Measurements from ENCODE around the gene GRAP2. TPM values are rescaled to one million over a fixed set of nuclear protein-coding genes. Genes with fewer than 3 reads are reported as not detected.

The GRAP2 gene
- total and polyA plus RNA-seq, 2 donors (not counting 3 experiments of a cell fraction or from before 2014, with no cell fraction given) = 0.04 TPM; not detected in 1

DNA sequence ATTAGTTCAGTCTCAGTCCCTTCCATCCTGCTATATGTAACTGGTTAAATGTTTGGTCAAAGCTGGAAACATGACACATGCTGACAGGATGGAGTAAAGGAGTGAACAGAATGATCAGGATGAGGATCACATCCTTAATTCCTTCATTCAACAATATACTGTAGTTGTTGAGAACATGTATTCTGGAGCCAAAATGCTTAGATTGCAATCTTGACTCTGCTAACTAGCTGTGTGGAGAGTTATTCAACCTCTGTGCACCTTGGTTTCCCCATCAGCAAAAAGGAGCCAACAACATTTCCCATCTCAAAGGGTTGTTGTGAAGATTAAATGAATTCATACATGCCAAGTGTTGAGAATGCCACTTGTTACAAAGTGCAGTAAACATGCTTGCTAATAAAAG is 20.2 kb upstream of the GRAP2 start:
- Histone ChIP-seq H3K9me3 (replicated peaks; ENCODE audit: control insufficient read depth, insufficient read depth, low read length) (no peaks in the 10 kb centered on the region), H3K9ac (replicated peaks; ENCODE audit: extremely low read depth, insufficient read depth, low read length) (no peak overlapping the region), H2AFZ (ENCODE audit: low read depth, low read length) (no peak overlapping the region), H3K9me1 (replicated peaks; ENCODE audit: control insufficient read depth, extremely low read depth, insufficient read depth, low read length) (no peaks in the 10 kb centered on the region), H3K79me2 (ENCODE audit: control insufficient read depth, insufficient read depth, low read length) (no peaks in the 10 kb centered on the region), H3K4me2 (ENCODE audit: insufficient read depth, low read length) (no peak overlapping the region), H4K20me1 (replicated peaks; ENCODE audit: control insufficient read depth, extremely low read depth, insufficient read depth, low read length) (no peaks in the 10 kb centered on the region), H3K4me3 (replicated peaks in 1 of 3; ENCODE audit: insufficient read depth in 1 of 3, low read depth in 1 of 3, low read length in 3 of 3) (no peak overlapping the region), H3K27ac (ENCODE audit: insufficient read depth, low read depth, low read length) (no peak overlapping the region), H3K27me3 (ENCODE audit: control insufficient read depth in 2 of 2, insufficient read depth in 2 of 2, low read length in 2 of 2) (peaks cover 8% of the 10 kb centered on the region in 2 experiments), H3K4me1 (ENCODE audit: control insufficient read depth, extremely low read depth, insufficient read depth, low read length) (no peaks in the 10 kb centered on the region), H3K36me3 (ENCODE audit: control insufficient read depth in 2 of 2, extremely low read depth in 1 of 2, insufficient read depth in 2 of 2, low read length in 2 of 2) (no peaks in the 10 kb centered on the region)
- no TSS peak for BruUV-seq (replicated peaks)
- dilution Hi-C loops (cut with MboI; ENCODE audit: extremely low pct_ligation_motif_present, low sequenced_read_pairs) = no loop called here
- no peak for TF ChIP-seq POLR2AphosphoS5 (IDR thresholded peaks at IDR 0.05; ENCODE audit: insufficient read depth, low read depth, low read length)
- TF ChIP-seq MYC (IDR thresholded peaks at IDR 0.05; ENCODE audit: low read depth, low read length) = no peak
- TF ChIP-seq, protein P1, sequence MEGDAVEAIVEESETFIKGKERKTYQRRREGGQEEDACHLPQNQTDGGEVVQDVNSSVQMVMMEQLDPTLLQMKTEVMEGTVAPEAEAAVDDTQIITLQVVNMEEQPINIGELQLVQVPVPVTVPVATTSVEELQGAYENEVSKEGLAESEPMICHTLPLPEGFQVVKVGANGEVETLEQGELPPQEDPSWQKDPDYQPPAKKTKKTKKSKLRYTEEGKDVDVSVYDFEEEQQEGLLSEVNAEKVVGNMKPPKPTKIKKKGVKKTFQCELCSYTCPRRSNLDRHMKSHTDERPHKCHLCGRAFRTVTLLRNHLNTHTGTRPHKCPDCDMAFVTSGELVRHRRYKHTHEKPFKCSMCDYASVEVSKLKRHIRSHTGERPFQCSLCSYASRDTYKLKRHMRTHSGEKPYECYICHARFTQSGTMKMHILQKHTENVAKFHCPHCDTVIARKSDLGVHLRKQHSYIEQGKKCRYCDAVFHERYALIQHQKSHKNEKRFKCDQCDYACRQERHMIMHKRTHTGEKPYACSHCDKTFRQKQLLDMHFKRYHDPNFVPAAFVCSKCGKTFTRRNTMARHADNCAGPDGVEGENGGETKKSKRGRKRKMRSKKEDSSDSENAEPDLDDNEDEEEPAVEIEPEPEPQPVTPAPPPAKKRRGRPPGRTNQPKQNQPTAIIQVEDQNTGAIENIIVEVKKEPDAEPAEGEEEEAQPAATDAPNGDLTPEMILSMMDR (IDR thresholded peaks at IDR 0.05; ENCODE audit: extremely low read depth in 1 of 2, insufficient read depth in 1 of 2, low read depth in 1 of 2, low read length in 2 of 2) = no peak
- no peak for TF ChIP-seq EZH2 (IDR thresholded peaks at IDR 0.05; ENCODE audit: borderline replicate concordance, low read depth, low read length, severe bottlenecking)
- TF ChIP-seq GATA2 (IDR thresholded peaks at IDR 0.05; ENCODE audit: insufficient read depth, insufficient read length, low read depth, low read length) = no peak
- TF ChIP-seq, protein P2, sequence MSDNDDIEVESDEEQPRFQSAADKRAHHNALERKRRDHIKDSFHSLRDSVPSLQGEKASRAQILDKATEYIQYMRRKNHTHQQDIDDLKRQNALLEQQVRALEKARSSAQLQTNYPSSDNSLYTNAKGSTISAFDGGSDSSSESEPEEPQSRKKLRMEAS (IDR thresholded peaks at IDR 0.05; ENCODE audit: insufficient read depth, insufficient read length) = no peak
- TF ChIP-seq FOS (IDR thresholded peaks at IDR 0.05; ENCODE audit: borderline replicate concordance, insufficient read depth, low read length) = no peak
- TF ChIP-seq JUN (IDR thresholded peaks at IDR 0.05; ENCODE audit: borderline replicate concordance, insufficient read depth, insufficient read length, low read depth) = no peak
- TF ChIP-seq POLR2A (IDR thresholded peaks at IDR 0.05; ENCODE audit: low read depth, low read length) = no peak
- no peak for DNase-seq (ENCODE audit: low read depth, low spot score)
- ChIA-PET POLR2A (no interaction called here), CTCF (interaction anchor here (1.9 kb wide), 1 partner anchor 9 kb away, joined by 4 read pairs; no protein-coding TSS in a partner anchor)
- intact Hi-C loops (cut with micrococcal nuclease) = no loop called here
- FAIRE-seq = no peak

All from endothelial cell of umbilical vein (primary cell).